NCI-H510A treated with DMSO at 0.1 percent for 48 hours (cell line): Measurements from ENCODE around the gene FADS1.

Source experiments
- DNase-seq: peaks from one replicate; lab custom pipeline; 2025; lab: John Stamatoyannopoulos, UW

The FADS1 gene

DNA sequence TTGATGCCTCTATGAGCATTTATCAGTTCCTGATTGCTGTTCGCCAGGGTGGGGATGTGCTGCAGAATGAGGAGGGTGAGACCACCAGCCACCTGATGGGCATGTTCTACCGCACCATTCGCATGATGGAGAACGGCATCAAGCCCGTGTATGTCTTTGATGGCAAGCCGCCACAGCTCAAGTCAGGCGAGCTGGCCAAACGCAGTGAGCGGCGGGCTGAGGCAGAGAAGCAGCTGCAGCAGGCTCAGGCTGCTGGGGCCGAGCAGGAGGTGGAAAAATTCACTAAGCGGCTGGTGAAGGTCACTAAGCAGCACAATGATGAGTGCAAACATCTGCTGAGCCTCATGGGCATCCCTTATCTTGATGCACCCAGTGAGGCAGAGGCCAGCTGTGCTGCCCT lies 21.3 kb downstream of the FADS1 start:
- no peak for DNase-seq

DNA sequence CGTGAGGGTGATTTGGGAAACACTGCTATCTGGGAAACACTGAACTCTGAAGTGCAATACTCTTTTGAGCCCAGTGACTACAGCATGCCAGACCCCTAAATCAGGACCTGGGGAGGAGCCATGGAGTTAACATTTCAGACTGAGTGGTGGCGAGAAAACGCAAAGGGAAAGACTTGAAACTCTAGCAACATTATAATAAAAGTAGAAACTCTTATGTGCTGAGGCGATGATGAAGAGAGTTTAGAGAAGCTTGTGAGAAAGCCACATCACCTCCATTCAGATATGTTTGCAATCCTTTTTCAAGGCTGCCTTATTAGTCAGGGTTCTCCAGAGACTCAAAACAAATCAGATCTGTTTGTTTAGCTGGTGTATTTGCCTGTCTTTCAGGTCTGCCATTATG lies 22.2 kb downstream of the FADS1 start:
- no peak for DNase-seq

DNA sequence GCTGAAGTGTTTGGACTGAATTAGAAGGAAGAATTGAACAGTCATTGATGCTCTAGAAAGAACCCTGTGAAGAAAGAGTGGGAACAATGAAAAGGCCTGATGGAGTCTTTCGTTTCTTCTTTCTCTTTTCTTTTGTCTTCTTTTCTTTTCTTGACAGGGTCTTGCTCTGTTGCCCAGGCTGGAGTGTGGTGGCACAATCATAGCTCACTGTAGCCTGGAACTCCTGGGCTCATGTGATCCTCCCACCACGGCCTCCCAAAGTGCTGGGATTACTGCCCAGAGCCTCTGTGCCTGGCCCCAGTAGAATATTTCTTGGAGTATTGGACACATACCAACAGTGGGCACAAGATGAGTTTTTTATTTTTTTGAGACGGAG lies 23.0 kb downstream of the FADS1 start:
- DNase-seq, result no peak

DNA sequence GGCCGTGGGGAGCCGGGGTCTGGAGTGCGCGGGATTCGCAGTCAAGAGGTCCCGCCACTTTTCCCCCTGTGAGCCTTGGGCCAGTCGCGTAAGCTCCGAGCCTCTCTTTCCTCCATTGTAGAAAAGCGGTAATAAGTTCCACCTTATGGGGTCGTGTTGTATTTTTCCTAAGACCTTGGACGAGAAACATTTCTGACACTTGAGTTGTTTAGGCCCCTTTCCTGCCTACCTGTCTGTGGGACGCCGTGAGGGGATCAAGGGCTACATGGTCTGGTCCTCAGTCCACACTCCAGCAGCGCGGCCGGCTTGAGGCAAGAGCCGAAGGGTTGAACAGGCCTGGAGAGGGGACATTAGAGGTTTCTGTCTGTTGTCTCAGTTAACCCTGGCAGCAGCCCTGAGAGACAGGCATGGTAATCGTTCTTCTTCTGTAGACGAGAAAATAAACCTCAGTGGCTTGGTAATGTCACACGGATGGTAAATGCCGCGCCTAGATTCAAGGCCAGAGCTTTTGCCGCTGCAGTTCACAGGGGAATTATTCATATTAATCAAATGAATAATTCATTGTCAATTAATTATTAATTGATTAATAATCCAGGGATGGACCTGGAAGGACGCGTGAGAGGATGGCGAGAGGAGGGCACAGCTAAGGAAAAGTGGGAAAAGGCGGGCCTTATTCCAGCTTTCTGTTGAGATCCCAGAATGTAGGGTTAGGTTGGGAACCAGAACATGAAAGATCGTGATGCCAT lies 23.5 kb downstream of the FADS1 start:
- peak; percentile 54 for DNase-seq

DNA sequence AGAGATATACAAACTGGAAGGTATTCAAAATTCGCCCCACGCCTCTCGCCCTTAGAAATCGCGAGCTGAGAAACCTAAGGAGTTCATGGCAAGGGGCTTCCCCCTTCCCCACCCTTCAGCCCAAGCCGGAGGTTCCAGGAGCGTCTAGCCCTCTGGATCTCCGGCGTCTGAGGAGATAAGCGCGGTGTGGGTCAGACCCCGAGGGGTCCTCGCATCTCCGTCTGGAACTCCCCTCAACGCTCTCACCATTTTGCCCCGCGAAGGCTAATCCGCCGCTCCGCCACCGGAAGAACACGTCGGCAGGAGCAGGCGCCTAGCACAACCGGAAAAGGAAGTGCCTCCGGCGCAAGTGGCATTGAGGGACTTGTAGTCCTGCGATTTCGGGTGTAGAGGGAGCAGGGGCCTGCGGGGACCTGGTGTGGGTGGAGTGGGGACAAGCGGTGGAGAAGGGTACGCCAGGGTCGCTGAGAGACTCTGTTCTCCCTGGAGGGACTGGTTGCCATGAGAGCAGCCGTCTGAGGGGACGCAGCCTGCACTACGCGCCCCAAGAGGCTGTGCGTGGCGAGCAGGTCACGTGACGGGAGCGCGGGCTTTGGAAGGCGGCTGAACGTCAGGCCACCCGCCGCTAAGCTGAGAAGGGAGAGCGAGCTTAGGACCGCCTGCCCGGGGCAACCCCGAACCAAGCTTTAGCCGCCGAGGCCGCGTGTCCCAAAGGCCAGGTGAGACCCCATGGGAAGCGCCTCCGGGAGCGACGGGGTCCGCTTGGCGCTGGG lies 24.3 kb downstream of the FADS1 start, which contains the start of the genes FEN1 and TMEM258:
FEN1 (plus strand) TSS at position 602 of the 773 bp plus-strand sequence. CDS start 2,451 bp downstream, outside the sequence.
TMEM258 (minus strand) TSS at position 290 of the 773 bp plus-strand sequence; CDS start at position 249, 41 bp downstream.
- DNase-seq, result peak; percentile 98

DNA sequence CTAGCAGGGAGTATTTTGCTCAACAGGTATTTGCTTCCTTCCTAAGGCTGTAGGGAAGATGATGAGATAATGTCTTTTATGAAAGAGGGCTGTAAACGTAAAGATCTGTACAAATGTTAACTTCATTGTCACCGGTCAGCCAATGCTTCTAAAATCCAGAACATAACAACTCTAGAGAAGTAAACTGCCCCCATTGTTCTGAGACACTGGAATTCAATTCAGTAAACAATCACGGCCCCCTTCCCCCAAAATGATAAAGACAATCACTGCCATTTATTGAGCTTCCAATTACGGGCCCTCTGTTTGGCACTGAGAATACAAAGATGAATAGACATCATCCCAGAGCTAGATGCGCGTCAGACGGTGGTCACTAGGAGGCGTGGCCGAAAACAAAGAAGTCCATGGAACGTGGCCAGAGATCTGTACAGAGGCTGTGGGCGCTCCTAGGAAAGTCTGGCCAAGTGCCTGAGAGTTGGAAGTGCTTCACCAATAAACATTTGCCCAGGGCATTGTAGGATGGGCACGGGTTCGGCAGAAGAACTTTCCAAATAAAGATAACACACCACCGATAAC lies 25.0 kb downstream of the FADS1 start:
- DNase-seq, result peak; percentile 54

DNA sequence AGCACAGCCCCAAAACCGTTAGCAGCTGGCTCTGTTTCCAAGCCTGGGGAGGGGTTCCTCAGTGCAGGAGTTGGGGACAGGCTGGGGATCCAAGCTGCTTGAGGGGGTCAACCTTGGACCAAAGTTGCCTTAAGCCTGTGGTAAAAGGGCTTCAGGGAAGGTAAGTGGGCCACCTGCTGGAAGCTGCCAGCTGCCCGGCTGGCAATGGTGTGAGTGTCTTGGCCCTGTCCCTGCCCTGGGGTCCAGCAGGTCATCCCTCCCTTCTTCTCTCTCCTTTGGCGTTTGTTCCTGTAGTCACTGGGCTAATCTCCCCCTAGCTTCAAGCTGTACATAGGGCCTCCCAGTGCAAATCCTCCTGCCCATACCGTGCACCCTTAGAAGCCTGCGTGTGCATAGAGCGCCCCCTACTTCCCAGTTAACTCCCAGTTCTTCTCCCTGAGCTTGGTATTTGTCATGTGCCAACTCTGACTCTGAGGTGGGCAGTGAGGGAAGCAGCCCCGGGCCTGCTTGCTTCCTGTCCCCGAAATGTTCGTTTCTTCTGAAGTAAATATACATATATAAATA lies 28.8 kb downstream of the FADS1 start:
- DNase-seq, result peak; percentile 33

DNA sequence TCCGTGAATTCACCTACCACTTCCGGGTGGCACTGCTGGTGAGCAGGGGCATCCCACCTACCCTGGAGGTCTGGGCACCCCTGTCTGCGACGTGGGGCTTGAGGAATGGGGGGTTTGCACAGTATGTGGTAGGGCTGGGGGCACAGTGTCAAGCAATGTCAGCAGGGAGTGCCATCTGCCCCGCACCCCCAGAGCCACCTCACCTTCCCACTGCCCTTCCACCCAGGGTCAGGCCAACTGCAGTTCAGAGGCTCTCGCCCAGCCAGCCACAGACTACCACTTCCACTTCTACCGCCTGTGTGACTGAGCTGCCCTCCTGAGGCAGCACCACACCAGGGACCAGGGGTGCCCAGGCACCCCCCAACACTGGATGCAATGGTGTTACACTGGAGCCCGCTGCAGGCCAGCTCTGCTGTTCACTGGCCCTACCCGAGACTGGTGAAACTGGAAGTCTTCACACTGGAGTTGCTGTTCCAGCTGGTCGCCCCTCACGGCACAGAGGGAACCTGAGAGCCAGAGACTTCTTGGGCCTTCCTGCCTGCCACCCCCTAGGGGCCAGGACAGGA lies 30.9 kb downstream of the FADS1 start:
- no peak for DNase-seq

DNA sequence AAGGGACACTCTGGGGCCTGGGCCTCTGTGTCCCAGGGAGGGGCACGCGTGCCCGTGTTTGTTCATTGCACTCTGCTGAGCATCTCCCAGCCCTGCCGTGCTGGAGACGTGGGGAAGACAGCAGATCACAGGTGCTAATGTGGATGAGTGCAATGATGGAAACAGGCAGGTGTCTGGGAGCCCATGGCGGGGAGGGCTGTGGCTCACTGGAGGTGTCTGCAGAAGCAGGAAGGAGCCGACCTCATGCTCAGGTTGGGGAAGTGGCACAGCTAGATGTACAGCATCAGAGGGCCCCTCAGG lies 32.3 kb downstream of the FADS1 start:
- no peak for DNase-seq

DNA sequence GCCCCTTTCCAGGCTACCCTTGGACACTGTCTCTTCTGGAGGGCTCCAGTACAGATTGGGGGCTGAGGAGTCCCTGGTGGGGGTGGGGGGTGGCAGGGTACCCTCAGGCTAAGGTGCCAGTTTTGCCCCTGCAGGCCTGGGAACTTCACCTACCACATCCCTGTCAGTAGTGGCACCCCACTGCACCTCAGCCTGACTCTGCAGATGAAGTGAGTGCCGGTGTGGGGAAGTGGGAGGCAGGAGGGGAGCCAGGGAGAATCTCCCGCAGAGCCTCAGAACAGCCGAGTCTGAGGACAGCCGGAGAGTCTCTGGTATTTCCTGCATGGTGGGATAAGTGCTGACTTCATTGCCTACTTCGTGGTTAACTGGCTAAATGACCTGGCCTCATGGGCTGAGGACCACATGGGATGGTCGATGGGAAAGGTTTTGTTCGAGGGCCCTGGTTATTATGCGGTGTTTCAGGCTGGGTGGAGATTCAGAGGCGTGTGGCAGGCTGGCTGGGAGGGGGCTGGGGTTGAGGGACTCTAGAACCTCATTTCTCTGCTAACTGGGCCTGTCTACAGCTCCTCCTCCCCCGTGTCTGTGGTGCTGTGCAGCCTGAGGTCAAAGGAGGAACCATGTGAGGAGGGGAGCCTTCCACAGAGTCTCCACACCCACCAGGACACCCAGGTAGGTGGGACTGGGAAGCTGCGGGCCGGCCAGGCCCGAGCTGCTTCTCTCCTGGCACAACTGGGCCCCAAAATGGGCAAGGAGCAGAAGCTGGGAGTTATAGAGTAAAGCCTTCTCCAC lies 32.9 kb downstream of the FADS1 start:
- DNase-seq, result no peak

DNA sequence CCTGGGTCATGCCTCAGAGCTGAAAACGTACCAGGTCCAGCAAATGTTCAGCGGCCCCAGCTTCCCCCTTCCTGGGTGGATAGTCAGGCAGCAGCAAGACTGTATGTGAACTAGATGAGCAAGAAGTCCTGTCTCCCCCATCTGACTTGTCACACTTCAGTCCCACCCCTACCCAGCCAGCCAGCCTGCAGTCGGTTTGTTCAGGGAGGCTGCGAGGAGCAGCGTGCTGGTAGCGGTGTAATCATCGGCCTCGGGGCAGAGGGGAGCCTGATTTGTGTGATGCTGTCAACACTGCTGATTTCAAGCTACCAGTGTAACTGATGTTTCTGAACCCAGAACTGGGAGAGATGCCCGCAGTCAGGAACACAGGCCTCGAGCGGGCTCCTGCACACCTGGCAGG lies 34.0 kb downstream of the FADS1 start:
- no peak for DNase-seq

DNA sequence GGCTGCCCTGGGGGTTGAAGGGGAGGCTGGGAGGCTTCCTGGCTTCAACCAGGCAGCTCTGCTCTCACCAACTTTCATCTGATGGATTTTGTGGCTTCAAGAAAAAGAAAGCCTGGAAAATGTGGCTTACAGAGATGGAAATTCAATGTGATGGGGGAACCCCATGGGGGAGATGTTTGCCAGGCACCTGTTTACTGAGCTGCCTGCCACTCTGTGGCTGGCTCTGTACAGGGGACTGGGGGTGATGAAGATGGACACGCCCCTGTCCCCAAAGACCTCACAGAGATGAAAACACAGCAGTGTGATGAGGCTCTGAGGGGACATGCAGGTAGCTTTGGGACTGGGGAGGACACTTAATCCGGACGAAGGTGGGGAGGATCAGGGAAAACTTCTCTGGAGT lies 34.5 kb downstream of the FADS1 start:
- DNase-seq, result no peak

DNA sequence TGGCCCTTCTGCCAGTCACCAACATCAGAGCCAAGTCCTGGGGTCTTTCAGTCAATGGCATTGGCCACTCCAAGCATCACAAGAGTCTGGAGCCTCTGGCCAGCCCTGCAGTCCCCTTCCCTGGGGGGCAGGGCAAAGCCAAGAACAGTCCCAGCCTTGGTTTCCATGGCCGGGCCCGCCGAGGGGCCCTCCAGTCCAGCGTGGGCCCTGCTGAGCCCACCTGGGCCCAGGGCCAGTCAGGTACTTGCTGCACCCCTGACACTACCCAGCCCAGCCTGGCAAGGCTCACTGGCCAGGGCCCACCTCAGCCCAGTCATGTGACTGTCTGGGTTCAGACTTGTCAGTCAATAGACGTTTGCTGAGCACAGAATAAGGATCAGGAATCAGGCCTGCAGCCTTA lies 35.2 kb downstream of the FADS1 start:
- no peak for DNase-seq

DNA sequence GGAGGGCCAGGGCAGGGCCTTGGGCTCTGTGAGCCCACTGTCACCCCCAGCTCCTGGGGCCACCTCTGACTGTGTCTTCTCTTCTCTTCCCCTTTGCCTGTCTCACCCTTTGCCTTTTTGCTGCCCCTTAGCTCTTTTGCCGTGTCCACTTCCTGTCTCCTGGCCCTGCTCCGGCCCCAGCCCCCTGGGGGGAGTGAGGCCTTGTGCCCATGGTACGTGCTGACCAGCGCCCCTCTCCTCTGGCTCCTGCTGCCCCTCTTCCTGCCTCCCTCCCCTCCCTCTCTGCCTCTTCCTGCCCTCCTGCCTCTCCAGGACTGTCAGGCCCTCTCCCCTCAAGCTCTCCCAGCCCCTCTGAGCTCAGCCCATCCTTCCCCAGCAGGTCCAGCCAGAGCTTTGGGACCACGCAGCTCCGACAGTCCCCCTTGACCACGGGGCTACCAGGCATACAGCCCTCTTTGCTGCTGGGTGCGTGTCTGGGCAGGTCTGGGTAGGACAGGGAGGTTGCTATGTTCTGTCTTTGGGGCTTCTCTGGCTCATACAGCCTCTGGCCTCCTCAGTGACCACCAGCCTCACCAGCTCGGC lies 36.1 kb downstream of the FADS1 start:
- DNase-seq, result no peak

DNA sequence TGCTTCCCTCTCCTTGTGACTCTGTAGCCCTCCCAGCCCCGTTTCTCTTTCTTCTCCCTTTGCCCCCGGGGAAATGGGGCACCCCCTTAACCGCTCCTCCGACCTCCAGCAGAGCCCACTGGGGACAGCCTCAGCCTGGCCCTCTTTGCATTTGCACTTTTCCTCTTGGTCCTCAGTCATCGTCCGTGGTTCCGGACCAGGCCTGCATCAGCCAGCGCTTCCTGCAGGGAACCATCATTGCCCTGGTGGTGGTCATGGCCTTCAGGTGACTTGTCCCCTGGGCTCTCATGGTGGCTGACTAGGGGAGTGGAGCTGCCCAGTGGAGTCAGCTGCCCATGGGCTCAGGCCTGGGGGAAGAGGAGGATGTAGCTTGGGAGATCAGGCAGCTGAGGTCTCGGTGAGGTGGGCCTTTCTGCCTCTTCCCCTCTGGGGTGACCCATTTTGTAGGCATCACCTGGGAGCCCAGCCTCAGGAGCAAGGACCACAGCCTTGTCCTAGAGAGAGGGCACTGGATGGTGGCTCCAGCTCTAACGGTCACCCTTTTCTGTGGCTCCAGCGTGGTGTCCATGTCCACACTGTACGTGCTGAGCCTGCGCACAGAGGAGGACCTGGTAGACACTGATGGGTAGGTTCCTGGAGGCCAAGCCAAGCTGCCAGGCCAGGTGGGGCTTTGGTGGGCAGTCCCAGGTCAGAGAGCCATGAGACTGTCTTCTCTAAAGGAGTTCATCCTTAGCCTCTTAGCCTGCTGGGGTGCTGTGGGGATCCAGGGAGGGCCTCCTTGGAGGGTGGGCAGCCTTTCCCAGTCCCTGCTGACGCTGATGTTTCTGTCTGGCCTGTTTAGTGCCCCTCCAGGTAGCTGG lies 36.9 kb downstream of the FADS1 start:
- no peak for DNase-seq

DNA sequence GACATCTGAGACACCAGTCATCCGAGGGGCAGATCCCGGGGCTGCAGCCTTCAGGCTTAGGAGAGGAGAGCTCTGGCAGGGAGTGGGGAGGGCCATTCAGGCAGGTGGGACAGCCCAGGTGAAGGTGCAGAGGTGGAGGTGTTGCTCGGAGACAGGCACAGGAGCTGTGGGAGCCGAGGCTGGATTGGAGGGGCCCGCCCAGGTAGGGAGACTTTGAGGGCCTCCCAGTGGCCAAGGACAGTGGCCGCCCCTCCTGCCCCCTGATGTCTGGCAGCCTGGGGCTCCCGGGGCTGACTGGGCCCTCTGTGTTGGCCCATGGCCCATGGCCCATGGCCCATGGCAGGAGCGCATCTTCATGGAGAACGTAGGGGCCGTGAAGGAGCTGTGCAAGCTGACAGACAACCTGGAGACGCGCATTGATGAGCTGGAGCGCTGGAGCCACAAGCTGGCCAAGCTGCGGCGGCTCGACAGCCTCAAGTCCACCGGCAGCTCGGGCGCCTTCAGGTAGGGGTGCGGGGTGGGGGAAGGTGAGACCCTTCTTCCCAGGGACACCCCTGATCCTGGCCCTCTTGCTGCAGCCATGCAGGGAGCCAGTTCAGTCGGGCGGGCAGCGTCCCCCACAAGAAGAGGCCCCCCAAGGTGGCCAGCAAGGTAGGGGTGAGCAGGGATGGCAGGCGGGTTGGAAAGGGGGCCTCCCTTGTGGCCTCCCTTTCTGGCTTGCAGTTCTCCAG lies 37.7 kb downstream of the FADS1 start:
- DNase-seq, result no peak

DNA sequence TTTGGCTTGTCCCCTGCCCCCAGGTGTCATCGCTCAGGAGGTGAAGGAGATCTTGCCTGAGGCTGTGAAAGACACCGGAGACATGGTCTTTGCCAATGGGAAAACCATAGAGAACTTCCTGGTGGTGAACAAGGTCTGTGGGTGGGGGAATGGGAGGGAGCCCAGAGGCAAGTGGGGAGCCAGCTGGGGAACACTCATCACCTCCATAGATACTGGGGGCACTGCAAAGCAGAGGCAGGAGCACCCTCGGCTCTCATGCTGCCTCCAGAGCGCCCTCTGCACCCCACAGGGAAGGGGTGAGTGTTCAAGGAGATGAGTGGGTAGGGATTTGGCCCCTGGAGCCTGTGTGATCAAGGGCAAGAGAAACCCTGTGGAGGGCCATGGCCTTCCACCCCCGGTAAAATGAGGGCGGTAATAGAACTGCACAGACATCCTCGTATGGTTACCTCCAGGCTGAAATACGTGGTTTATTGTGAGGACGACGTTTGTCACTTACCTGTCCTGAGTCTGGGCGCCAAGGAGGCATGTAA lies 38.4 kb downstream of the FADS1 start:
- DNase-seq, result no peak

DNA sequence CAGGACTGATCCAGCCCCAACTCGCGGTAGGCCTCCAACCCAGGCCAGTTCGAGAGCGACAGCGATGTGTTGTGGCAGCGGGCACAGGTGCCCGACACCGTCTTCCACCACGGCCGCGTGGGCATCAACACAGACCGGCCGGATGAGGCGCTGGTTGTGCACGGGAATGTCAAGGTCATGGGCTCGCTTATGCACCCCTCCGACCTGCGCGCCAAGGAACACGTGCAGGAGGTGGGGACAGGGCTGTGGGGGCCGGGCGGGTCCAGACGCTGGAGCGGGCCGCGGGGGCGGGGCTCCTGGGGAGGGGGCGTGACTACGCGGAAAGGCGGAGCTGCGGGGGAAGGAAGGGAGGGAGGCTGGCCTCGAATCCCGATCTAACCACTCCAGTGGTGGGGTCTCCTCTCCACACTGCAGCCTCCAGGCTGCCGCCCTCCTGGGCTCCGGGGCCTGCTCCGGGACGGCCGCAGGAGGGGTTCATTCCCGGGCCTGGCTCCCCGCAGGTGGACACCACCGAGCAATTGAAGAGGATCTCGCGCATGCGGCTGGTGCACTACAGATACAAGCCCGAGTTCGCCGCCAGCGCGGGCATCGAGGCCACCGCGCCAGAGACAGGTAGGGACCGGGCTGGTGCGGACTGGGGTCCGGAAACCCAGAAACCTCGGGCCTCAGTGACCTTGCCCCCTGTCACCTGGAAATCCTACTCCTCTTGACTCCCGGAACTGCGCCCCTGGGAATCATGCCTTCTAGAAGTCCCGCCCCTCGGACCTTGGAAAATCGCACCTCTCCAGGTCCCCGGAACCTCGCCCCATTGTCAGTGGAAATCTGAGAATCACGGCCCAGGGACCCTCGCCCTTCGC lies 39.3 kb downstream of the FADS1 start:
- DNase-seq, result no peak
